RWPE1 (cell line): ENCODE results near the gene PDE11A.

ENCODE experiments used
- CTCF ChIA-PET: fragments of 350-600 bp; sonication (Branson Sonifier 250); formaldehyde crosslinking; extraction: SDS; loops from one replicate; lab custom pipeline; 2021; lab: Yijun Ruan, JAX
- POLR2A ChIA-PET: fragments of 400-600 bp; formaldehyde crosslinking; extraction: SDS; loops from one replicate; lab custom pipeline; 2020; ENCODE audit warnings: antibody characterized with exemption; ENCODE audit not compliant: low non-redundant PET; lab: Yijun Ruan, JAX
- DNase-seq: peaks from one replicate; pipeline ENCODE4 v3.0.0; 2012; ENCODE audit warnings: low spot score
- H3K27ac ChIP-seq: fragments of 450-650 bp; 2 replicates; pipeline ENCODE4 v1.5.1; 2017
- CTCF ChIP-seq: fragments of 450-650 bp; conservative IDR thresholded peaks from 2 replicates; pipeline ENCODE4 v1.5.1; 2017; ENCODE audit warnings: low read depth, mild to moderate bottlenecking

The PDE11A gene

DNA sequence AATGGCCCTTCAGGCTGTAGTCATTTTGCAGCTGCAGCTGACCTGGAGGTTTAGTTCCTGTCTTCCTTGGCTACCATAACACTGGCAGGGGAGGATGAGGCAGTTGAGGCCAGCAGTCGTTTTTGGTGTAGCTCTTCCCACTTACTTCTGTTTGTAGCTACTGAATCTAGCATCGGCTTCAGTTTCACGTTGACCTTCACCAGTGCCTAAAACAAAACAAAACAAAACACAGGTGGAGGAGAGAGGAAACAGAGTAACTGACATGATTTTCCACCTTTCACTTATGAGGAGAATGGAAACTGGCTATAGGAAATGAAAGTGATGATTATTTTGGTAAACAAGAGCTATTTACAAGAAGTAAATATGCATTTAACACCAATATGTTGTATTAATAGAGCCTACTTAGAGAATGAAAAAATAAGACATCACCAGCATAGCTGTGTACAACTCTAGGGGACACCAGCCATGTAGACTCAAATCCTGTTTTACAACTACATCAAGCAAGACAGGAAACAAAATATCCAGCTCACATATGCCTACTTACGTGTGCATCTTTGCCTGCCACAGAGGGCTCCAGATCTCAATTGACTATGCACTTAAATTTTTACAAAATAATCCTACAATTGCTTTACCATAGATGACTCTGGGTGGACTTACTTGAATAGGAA is 443.1 kb downstream of the PDE11A start:
- CTCF ChIA-PET = no interaction called here
- H3K27ac ChIP-seq = no peak overlapping the region
- no peak for DNase-seq
- no peak for TF ChIP-seq CTCF
- POLR2A ChIA-PET = no interaction called here

- POLR2A ChIA-PET = no interaction called here
- DNase-seq = no peak
- no peak for TF ChIP-seq CTCF
- H3K27ac ChIP-seq = no peak overlapping the region
- CTCF ChIA-PET = no interaction called here
Measured at GRCh38 chr2:177628831-177629230, 443.7 kb downstream of the PDE11A start.

DNA sequence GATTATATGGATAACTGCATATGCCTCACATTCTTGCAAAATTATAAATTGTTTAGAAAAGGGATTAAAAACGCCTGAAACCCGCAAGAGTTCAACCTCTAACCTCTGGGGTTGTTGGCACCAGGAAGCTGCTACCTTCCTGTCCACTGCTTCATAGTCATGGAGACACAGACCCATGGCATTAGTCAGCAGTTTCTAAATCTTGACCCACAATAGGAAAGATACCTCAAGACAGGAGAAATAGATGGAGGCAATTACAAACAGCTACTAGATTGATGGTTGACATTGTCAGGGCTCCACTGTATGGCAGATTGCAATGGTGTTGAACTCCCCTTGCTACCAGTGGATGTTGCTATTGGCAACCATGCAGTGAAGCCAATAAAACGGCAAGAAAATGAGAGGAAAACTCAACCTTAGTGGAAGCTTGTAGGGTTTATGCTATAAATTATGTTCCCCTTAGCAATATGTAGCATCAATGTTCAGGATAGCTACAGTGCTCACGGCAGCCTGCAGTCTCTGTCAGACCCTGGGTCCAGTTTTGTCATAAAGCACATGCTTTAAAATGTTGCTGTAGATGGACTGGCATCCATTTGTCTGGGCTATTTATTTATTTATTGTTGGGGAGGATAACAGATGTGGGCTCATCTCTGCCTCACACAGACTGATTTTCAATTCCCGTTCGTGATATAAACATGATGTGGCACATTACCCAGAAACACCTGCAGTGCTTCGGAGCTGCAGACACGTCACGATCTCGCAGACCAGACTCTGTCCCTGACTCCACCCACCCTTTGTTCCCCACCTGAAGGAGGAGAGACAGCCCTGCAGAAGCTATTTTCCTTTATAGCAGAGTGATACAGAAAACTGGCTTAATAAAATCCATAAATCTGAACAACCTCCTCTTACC is 446.6 kb downstream of the PDE11A start:
- TF ChIP-seq CTCF = no peak
- CTCF ChIA-PET = interaction anchor here (0.7 to 1.1 kb wide), 2 partner anchors 22 to 136 kb away, joined by 3 read pairs; no protein-coding TSS in a partner anchor
- POLR2A ChIA-PET = no interaction called here
- DNase-seq = no peak
- no peak overlapping the region for H3K27ac ChIP-seq

DNA sequence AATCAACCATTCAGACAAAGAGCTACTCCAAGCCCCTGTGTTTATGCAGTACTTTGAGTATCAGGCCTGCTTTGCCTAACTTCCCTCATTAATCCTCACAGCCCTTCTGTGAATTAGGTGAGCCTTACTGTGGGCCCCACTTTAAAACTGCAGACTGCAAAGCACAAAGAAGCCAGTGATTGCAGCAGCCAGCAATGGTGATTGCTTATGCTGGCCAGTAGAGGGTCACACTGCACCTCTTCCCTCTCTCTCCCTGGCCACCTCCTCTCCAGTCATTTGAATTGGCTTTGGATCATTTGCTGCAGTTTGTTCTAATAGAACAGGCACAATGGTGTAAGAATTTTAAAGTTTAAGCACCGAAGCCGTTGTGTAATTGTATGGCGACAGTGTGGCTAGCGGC is 450.1 kb downstream of the PDE11A start:
- POLR2A ChIA-PET = no interaction called here
- no peak overlapping the region for H3K27ac ChIP-seq
- CTCF ChIA-PET = no interaction called here
- TF ChIP-seq CTCF = no peak
- DNase-seq = no peak

- ChIA-PET CTCF (no interaction called here), POLR2A (no interaction called here)
- no peak for TF ChIP-seq CTCF
Measured at GRCh38 chr2:177619986-177620385, 452.6 kb downstream of the PDE11A start.

DNA sequence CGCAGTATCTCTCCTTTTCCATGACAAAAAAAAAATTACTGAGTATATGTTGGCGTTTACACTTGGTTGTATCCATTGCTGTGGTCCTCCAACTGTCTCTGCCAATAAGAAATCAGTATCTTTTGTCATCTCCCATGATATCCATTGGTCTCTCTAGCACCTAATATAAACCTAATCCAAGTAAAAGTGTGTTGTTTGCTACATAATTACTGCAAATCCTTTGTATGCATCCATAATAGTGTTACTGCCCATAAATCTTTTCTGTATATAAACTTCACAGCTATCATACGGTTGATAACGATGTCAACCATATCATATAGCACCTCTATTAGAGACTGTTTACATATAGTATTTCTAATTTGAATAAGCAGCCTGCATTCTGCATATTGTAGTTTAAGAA is 453.1 kb downstream of the PDE11A start:
- TF ChIP-seq CTCF = no peak
- H3K27ac ChIP-seq = no peak overlapping the region
- POLR2A ChIA-PET = no interaction called here
- CTCF ChIA-PET = no interaction called here
- no peak for DNase-seq

More at GRCh38 chr2:177619986-177620385, 452.6 kb downstream of the PDE11A start:
- no peak for DNase-seq
- no peak overlapping the region for H3K27ac ChIP-seq
